ENCODE results near the gene UBXN4. TPM values are rescaled to one million over a fixed set of nuclear protein-coding genes. Genes with fewer than 3 reads are reported as not detected.
"Not testable (repeated sequence)": the region's sequence is repeated elsewhere in the genome, so short reads cannot be mapped to it uniquely, and the experiment has no call there.

The UBXN4 gene
- total RNA-seq, 4 donors from 2014 or later: 45.5 to 54.4 (median 51.1) TPM

DNA sequence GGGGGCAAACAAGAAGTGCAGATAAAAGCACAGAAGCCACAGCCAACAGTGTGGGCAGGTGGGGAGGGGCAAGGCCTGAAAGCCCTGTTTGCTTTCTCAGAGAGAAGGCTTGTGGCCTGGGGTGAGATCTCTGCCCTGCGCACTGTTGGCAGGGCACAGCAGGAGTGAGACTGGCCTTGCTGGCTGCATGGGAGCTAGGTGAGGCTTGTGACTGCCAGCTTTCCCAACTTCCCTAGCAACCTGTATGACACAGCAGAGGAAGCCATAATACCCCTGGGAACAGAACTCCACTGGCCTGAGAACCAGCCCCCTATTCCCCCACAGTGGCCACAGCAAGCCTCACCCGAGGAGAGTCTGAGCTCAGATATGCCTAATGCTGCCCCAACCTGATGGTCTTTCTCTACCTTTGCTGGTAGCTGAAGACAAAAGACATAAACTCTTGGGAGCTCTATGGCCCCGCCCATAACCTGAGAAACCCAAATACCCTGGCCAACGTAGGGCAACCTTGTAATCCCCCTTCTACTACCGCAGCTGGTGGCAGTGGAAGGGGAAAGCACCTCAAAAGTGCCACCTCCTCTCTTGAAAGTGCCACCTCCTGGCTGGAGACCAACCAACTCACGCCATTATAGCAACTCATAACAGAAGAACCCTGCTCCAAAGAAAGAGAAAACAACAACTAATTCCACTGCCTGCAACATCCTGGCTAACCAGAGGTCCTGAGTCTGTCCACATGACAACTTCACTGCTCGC is 50.9 kb downstream of the UBXN4 start:
- intact Hi-C loops (cut with DNase I): no loop called here
- WGBS: 79% methylated on average over 7 of the region's 7 CpGs
- DNase-seq (ENCODE audit: extremely low spot score): peak; percentile 80

DNA sequence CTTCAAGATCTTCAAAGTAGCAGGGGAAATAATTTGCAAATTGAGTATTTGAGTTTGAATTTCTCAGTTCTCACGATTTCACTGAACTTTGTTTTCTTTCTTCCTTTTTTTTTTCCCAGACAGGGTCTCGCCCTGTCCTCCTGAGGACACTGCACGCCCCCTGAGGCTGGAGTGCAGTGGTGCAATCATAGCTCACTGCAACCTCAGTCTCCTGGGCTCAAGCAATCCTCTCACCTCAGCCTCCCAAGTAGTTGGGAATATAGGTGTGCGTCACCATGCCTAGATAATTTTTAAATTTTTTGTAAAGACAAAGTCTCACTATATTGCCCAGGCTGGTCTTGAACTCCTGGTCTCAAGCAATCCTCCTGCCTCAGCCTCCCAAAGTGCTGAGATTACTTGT is 54.0 kb downstream of the UBXN4 start:
- H3K4me3 ChIP-seq; DNase-seq (ENCODE audit: extremely low spot score); H3K27me3 ChIP-seq; intact Hi-C loops (cut with DNase I); H3K9me3 ChIP-seq; H3K36me3 ChIP-seq; H3K27ac ChIP-seq (replicated peaks in 1 of 4): not testable (repeated sequence)
- WGBS: 77% methylated on average over 4 of the region's 4 CpGs
- H3K4me1 ChIP-seq: peaks cover 2 to 11% (median 10%) of the 10 kb centered on the region in 4 donors

More for the DNA sequence above, 50.9 kb downstream of the UBXN4 start:
- Histone ChIP-seq H3K4me3 (no peak overlapping the region), H3K27me3 (no peaks in the 10 kb centered on the region), H3K27ac (replicated peaks in 1 of 4) (no peak overlapping the region), H3K4me1 (peaks cover under 1 to 6% (median 5%) of the 10 kb centered on the region in 4 donors), H3K36me3 (peaks cover 0 to 11% (median 3%) of the 10 kb centered on the region in 4 donors), H3K9me3 (no peaks in the 10 kb centered on the region)
- TF ChIP-seq CTCF (IDR thresholded peaks at IDR 0.05): no peak

- intact Hi-C loops (cut with DNase I): no loop called here
- 94% methylated on average over 6 of the region's 8 CpGs for WGBS
- TF ChIP-seq POLR2AphosphoS5 (IDR thresholded peaks at IDR 0.05) (no peak), POLR2A (IDR thresholded peaks at IDR 0.05; ENCODE audit: low read depth) (no peak), CTCF (IDR thresholded peaks at IDR 0.05) (no peak), EP300 (IDR thresholded peaks at IDR 0.05) (no peak)
- Histone ChIP-seq H3K4me1 (peaks cover 2 to 11% (median 10%) of the 10 kb centered on the region in 4 donors), H3K36me3 (no peaks in the 10 kb centered on the region), H3K27ac (replicated peaks in 1 of 4) (no peak overlapping the region), H3K4me3 (no peak overlapping the region), H3K27me3 (no peaks in the 10 kb centered on the region), H3K9me3 (no peaks in the 10 kb centered on the region)
- peak; percentile 60 for DNase-seq (ENCODE audit: extremely low spot score)
These were observed 55.0 kb downstream of the UBXN4 start for GRCh38 chr2:135796606-135797005.

GRCh38 chr2:135797497-135798274 is 56.0 kb downstream of the UBXN4 start:
- Histone ChIP-seq H3K4me1 (peaks cover 2 to 11% (median 10%) of the 10 kb centered on the region in 4 donors), H3K9me3 (no peaks in the 10 kb centered on the region), H3K36me3 (no peaks in the 10 kb centered on the region), H3K4me3 (no peak overlapping the region), H3K27ac (replicated peaks in 1 of 4) (no peak overlapping the region), H3K27me3 (no peaks in the 10 kb centered on the region)
- 45% methylated on average over 22 of the region's 22 CpGs for WGBS
- peak in 2 of 3 experiments; percentile 76 to 78 for TF ChIP-seq CTCF (IDR thresholded peaks at IDR 0.05)
- TF ChIP-seq POLR2A (IDR thresholded peaks at IDR 0.05; ENCODE audit: low read depth): no peak
- TF ChIP-seq EP300 (IDR thresholded peaks at IDR 0.05): no peak
- TF ChIP-seq POLR2AphosphoS5 (IDR thresholded peaks at IDR 0.05): no peak
- DNase-seq (ENCODE audit: extremely low spot score): peak; percentile 92
- intact Hi-C loops (cut with DNase I): no loop called here

- no peak overlapping the region for H3K4me3 ChIP-seq
- H3K27me3 ChIP-seq: no peaks in the 10 kb centered on the region
- H3K4me1 ChIP-seq: peaks cover 2 to 11% (median 10%) of the 10 kb centered on the region in 4 donors
- H3K36me3 ChIP-seq: no peaks in the 10 kb centered on the region
- H3K27ac ChIP-seq (replicated peaks in 1 of 4): no peak overlapping the region
- peak; percentile 62 for DNase-seq (ENCODE audit: extremely low spot score)
- TF ChIP-seq EP300 (IDR thresholded peaks at IDR 0.05) (no peak), POLR2A (IDR thresholded peaks at IDR 0.05; ENCODE audit: low read depth) (no peak), POLR2AphosphoS5 (IDR thresholded peaks at IDR 0.05) (no peak), CTCF (IDR thresholded peaks at IDR 0.05) (no peak)
- 100% methylated on average over 1 of the region's 5 CpGs for WGBS
- intact Hi-C loops (cut with DNase I): no loop called here
- no peaks in the 10 kb centered on the region for H3K9me3 ChIP-seq
These were observed 56.6 kb downstream of the UBXN4 start for GRCh38 chr2:135798275-135798705.
